A549 (cell line): Measurements from ENCODE around the gene KBTBD13. TPM values are rescaled to one million over a fixed set of nuclear protein-coding genes. Genes with fewer than 3 reads are reported as not detected.

Source experiments
- ATAC-seq, 2 experiments: fragments of 200-7000 bp in 1 of 2; fragments of >200 bp in 1 of 2; cut with Nextera tagmentation in 1 of 2; cut with Tn5 transposase in 1 of 2; 3 replicates each; pipeline versions ENCODE4 v1.8.0 to v1.9.1; 2018 to 2020; ENCODE audit warnings: mild to moderate bottlenecking in 1 of 2, moderate library complexity in 1 of 2
- CTCF ChIA-PET: fragments of 300-600 bp; sonication (Branson Sonifier 250); formaldehyde crosslinking; extraction: SDS; loops from one replicate; lab custom pipeline; 2021; ENCODE audit warnings: antibody characterized with exemption, inconsistent platforms; lab: Yijun Ruan, JAX
- POLR2A ChIA-PET: fragments of 350-600 bp; formaldehyde crosslinking; extraction: SDS; loops from one replicate; lab custom pipeline; 2021; ENCODE audit warnings: antibody characterized with exemption, inconsistent platforms; lab: Yijun Ruan, JAX
- DNase-seq, 2 experiments: peaks; one replicate each; pipeline versions ENCODE4 v3.0.0 to v3.0.0-alpha.2; 2011 to 2016; ENCODE audit warnings: low read depth in 1 of 2, low spot score in 1 of 2
- FAIRE-seq: peaks from 2 replicates; lab custom pipeline; 2011; peaks lifted over from hg19 to GRCh38; lab: Jason Lieb, UNC
- H3K27ac ChIP-seq, 2 experiments: fragments of >200 bp; sonication (Bioruptor Twin); formaldehyde crosslinking; 3 replicates each; pipeline ENCODE4 v1.5.1; 2016 to 2017
- H3K4me1 ChIP-seq: fragments of >200 bp; sonication (Bioruptor Twin); formaldehyde crosslinking; 3 replicates; pipeline ENCODE4 v1.6.1; 2016
- H3K4me2 ChIP-seq: fragments of >200 bp; sonication (Bioruptor Twin); formaldehyde crosslinking; 3 replicates; pipeline ENCODE4 v1.6.1; 2016
- H3K4me3 ChIP-seq: fragments of >200 bp; sonication (Bioruptor Twin); formaldehyde crosslinking; 3 replicates; pipeline ENCODE4 v1.5.1; 2016
- H3K9me3 ChIP-seq: fragments of >200 bp; sonication (Bioruptor Twin); formaldehyde crosslinking; 3 replicates; pipeline ENCODE4 v1.6.1; 2016
- EHF ChIP-seq: fragments of 250-450 bp; sonication (Bioruptor Pico); IDR thresholded peaks from 2 replicates; pipeline ENCODE4 v1.5.0; 2020; ENCODE audit warnings: mild to moderate bottlenecking
- EHMT2 ChIP-seq: fragments of 200-600 bp; sonication (generic); IDR thresholded peaks from 2 replicates; pipeline ENCODE4 v1.6.1; 2016; ENCODE audit warnings: antibody characterized with exemption, low read depth, mild to moderate bottlenecking, moderate library complexity
- EP300 ChIP-seq, 2 experiments: fragments of >200 bp; sonication (Bioruptor Twin); formaldehyde crosslinking; IDR thresholded peaks; 2 replicates in 1 of 2; 3 replicates in 1 of 2; pipeline ENCODE4 v1.6.1; 2016 to 2017
- HOXA7 ChIP-seq: fragments of 250-450 bp; sonication (Bioruptor Pico); IDR thresholded peaks from 2 replicates; pipeline ENCODE4 v1.5.0; 2020; ENCODE audit warnings: mild to moderate bottlenecking, moderate library complexity
- HOXB13 ChIP-seq: fragments of 250-450 bp; sonication (Bioruptor Pico); IDR thresholded peaks from 2 replicates; pipeline ENCODE4 v1.5.0; 2020; ENCODE audit warnings: low read depth, mild to moderate bottlenecking, moderate library complexity
- JUNB ChIP-seq: fragments of >200 bp; sonication (Bioruptor Twin); formaldehyde crosslinking; IDR thresholded peaks from 2 replicates; pipeline ENCODE4 v1.6.1; 2016
- KDM1A ChIP-seq: fragments of 200-600 bp; sonication (generic); IDR thresholded peaks from 2 replicates; pipeline ENCODE4 v1.6.1; 2016; ENCODE audit warnings: low read depth, mild to moderate bottlenecking
- KDM5A ChIP-seq: fragments of 200-600 bp; sonication (generic); IDR thresholded peaks from 2 replicates; pipeline ENCODE4 v1.6.1; 2016; ENCODE audit warnings: antibody characterized with exemption, mild to moderate bottlenecking
- MAFK ChIP-seq: fragments of 450-650 bp; IDR thresholded peaks from 2 replicates; pipeline ENCODE4 v1.6.1; 2014; ENCODE audit not compliant: partially characterized antibody
- MYC ChIP-seq: IDR thresholded peaks from 2 replicates; pipeline ENCODE4 v1.6.1; 2012; ENCODE audit warnings: mild to moderate bottlenecking, inconsistent platforms, low read length, improper control_type of control experiment, borderline replicate concordance
- NPAS2 ChIP-seq: fragments of 250-450 bp; sonication (Bioruptor Pico); IDR thresholded peaks from 2 replicates; pipeline ENCODE4 v1.8.0; 2022; ENCODE audit warnings: mild to moderate bottlenecking, moderate library complexity, borderline replicate concordance
- NR3C1 ChIP-seq: fragments of >200 bp; sonication (Bioruptor Twin); formaldehyde crosslinking; IDR thresholded peaks from 3 replicates; pipeline ENCODE4 v1.6.1; 2017
- PHF8 ChIP-seq: fragments of 200-600 bp; sonication (generic); IDR thresholded peaks from 2 replicates; pipeline ENCODE4 v1.6.1; 2016; ENCODE audit warnings: low read depth, mild to moderate bottlenecking, antibody characterized with exemption, moderate library complexity, borderline replicate concordance
- POLR2A ChIP-seq: IDR thresholded peaks from 2 replicates; pipeline ENCODE4 v1.6.1; 2012; ENCODE audit warnings: mild to moderate bottlenecking, low read length
- POLR2AphosphoS2 ChIP-seq: conservative IDR thresholded peaks from 2 replicates; pipeline ENCODE4 v1.6.1; 2012; ENCODE audit warnings: low read length, improper control_type of control experiment, inconsistent platforms
- RARB ChIP-seq: fragments of 250-450 bp; sonication (Bioruptor Pico); IDR thresholded peaks from 2 replicates; pipeline ENCODE4 v1.8.0; 2021; ENCODE audit warnings: mild to moderate bottlenecking, moderate library complexity
- TFCP2L1 ChIP-seq: fragments of 250-450 bp; sonication (Bioruptor Pico); IDR thresholded peaks from 2 replicates; pipeline ENCODE4 v1.5.0; 2021; ENCODE audit warnings: mild to moderate bottlenecking
- ZSCAN20 ChIP-seq: fragments of 250-450 bp; sonication (Bioruptor Pico); IDR thresholded peaks from 2 replicates; pipeline ENCODE4 v1.8.0; 2022; ENCODE audit warnings: mild to moderate bottlenecking, moderate library complexity
- WGBS: methylation state at CpG from one replicate; pipeline ENCODE4 v1.1.6; 2017; ENCODE audit errors: missing lambda C conversion rate; 5-methylcytosine and 5-hydroxymethylcytosine counted together
- polyA plus RNA-seq, 4 experiments: library from polyadenylated mRNA; depleted of rRNA in 3 of 4; stranded (reverse); fragments of >200 nt; fragmentation: RNase III in 1 of 4; extraction: RNeasy Plus Mini Kit Qiagen cat#74134 plus additional on column Dnase treatment in 1 of 4; gene quantifications; 2 replicates in 3 of 4; 3 replicates in 1 of 4; pipeline ENCODE4 v1.2.3, GENCODE V29; 2011 to 2017
- TF ChIP-seq, protein P1 (sequence below): fragments of 450-650 bp; IDR thresholded peaks from 2 replicates; pipeline ENCODE4 v1.6.1; 2014; ENCODE audit warnings: antibody characterized with exemption
- TF ChIP-seq, protein P2 (sequence below): IDR thresholded peaks from 2 replicates; pipeline ENCODE4 v1.6.1; 2012
- TF ChIP-seq, protein P3 (sequence below): fragments of >200 bp; sonication (Bioruptor Twin); formaldehyde crosslinking; IDR thresholded peaks from 3 replicates; pipeline ENCODE4 v1.6.1; 2016
- TF ChIP-seq, protein P4 (sequence below): IDR thresholded peaks from 2 replicates; pipeline ENCODE4 v1.6.1; 2012; ENCODE audit warnings: low read depth, borderline replicate concordance

The KBTBD13 gene
- polyA plus RNA-seq, 2 of the 4 experiments (the other 2 are of a cell fraction), result not detected

- TF ChIP-seq HOXB13 (CRISPR knock-in tag) (no peak), MAFK (no peak), EHF (CRISPR knock-in tag) (no peak)
- TF ChIP-seq, protein P1, sequence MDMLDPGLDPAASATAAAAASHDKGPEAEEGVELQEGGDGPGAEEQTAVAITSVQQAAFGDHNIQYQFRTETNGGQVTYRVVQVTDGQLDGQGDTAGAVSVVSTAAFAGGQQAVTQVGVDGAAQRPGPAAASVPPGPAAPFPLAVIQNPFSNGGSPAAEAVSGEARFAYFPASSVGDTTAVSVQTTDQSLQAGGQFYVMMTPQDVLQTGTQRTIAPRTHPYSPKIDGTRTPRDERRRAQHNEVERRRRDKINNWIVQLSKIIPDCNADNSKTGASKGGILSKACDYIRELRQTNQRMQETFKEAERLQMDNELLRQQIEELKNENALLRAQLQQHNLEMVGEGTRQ, result no peak
Observed at GRCh38 chr15:65069179-65069578, 7.4 kb upstream of the KBTBD13 start (continued).

DNA sequence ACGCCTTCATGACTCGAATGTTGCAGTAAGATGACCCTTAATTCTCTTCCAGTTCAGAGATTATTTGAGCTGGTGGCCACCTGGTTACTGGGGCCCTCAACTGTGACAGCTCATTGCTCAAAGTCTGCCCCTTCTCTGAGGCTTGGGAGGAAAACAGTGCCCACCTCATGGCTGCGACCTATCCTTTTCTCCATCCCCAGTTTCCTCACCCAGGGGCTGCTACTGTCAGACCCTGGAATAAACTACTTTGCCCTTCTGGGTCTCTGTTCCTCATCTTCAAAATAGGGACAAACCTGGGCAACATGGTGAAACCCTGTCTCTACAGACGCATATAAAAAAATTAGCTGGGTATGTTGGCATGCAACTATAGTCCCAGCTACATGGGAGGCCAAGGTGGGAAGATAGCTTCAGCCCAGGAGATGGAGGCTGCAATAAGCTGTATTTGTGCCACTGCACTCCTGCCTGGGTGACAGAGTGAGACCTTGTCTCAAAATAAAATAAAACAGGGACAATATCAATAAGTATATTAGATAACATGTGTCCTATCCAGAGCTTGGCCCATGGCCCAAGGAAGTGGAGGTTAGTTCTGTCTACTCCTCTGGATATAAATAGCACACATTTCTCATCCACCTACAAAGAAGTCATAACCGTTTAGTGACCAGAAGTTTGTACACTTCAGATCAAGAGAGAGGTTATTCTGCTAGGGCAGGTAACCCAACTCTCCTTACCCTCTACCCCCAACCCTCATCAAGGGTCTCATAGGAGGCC is 6.6 kb upstream of the KBTBD13 start:
- ChIA-PET CTCF (interaction anchor here (1.0 to 33.7 kb wide), 7 partner anchors 4 to 227 kb away, joined by 3 to 1280 read pairs (median 7); partner anchors contain the start of genes KBTBD13, RASL12, SLC51B and UBAP1L), POLR2A (interaction anchor here (0.6 kb wide), 1 partner anchor 462 kb away, joined by 10 read pairs; no protein-coding TSS in a partner anchor)
- TF ChIP-seq POLR2AphosphoS2 (no peak), NR3C1 (no peak), MYC (no peak), HOXA7 (CRISPR knock-in tag) (no peak), EP300 (IDR thresholded peaks at IDR 0.05) (no peak), EHMT2 (no peak), POLR2A (no peak), EHF (CRISPR knock-in tag) (no peak), KDM1A (no peak), TFCP2L1 (no peak), PHF8 (no peak), JUNB (no peak), KDM5A (no peak), NPAS2 (CRISPR knock-in tag) (no peak), RARB (no peak), ZSCAN20 (no peak)
- TF ChIP-seq, protein P2, sequence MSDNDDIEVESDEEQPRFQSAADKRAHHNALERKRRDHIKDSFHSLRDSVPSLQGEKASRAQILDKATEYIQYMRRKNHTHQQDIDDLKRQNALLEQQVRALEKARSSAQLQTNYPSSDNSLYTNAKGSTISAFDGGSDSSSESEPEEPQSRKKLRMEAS, result no peak
- TF ChIP-seq, protein P3, sequence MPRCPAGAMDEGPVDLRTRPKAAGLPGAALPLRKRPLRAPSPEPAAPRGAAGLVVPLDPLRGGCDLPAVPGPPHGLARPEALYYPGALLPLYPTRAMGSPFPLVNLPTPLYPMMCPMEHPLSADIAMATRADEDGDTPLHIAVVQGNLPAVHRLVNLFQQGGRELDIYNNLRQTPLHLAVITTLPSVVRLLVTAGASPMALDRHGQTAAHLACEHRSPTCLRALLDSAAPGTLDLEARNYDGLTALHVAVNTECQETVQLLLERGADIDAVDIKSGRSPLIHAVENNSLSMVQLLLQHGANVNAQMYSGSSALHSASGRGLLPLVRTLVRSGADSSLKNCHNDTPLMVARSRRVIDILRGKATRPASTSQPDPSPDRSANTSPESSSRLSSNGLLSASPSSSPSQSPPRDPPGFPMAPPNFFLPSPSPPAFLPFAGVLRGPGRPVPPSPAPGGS, result no peak
- TF ChIP-seq, protein P1, result no peak
- TF ChIP-seq, protein P4, sequence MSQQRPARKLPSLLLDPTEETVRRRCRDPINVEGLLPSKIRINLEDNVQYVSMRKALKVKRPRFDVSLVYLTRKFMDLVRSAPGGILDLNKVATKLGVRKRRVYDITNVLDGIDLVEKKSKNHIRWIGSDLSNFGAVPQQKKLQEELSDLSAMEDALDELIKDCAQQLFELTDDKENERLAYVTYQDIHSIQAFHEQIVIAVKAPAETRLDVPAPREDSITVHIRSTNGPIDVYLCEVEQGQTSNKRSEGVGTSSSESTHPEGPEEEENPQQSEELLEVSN, result no peak
- FAIRE-seq, result no peak
- Histone ChIP-seq H3K9me3 (no peaks in the 10 kb centered on the region), H3K4me2 (no peak overlapping the region), H3K4me3 (no peak overlapping the region), H3K27ac (no peak overlapping the region), H3K4me1 (peaks cover 5% of the 10 kb centered on the region; the same call in 2 of the 3 replicates)
- WGBS, result 72% methylated on average over 5 of the region's 5 CpGs
- no peak for ATAC-seq
- DNase-seq, result no peak
